HEK293 (cell line): ENCODE measurements around the gene DCUN1D3.

ENCODE experiments used
- SETDB1 ChIP-seq: IDR thresholded peaks from one replicate; pipeline ENCODE4 v1.6.1; 2017; ENCODE audit warnings: mild to moderate bottlenecking, low read length, moderate library complexity, mixed read lengths; ENCODE audit not compliant: insufficient read length
- ZNF274 ChIP-seq, 2 experiments: fragments of 200-500 bp in 1 of 2; fragments of 450-650 bp in 1 of 2; sonication (Bioruptor generic) in 1 of 2; formaldehyde crosslinking in 1 of 2; IDR thresholded peaks; 2 replicates each; pipeline versions ENCODE4 v1.5.1 to v1.6.1; 2014 to 2016; ENCODE audit warnings: borderline replicate concordance in 1 of 2, inconsistent platforms in 1 of 2, low read length in 1 of 2, missing biosample characterization in 1 of 2, missing genetic modification characterization in 1 of 2
- ZNF610 ChIP-seq: fragments of 450-650 bp; formaldehyde crosslinking; IDR thresholded peaks from 2 replicates; pipeline ENCODE4 v1.5.1; 2016; ENCODE audit warnings: missing biosample characterization, missing genetic modification characterization, borderline replicate concordance
- ZNF830 ChIP-seq: fragments of 450-650 bp; IDR thresholded peaks from 2 replicates; pipeline ENCODE4 v1.5.0; 2018; ENCODE audit warnings: missing biosample characterization, missing genetic modification characterization, low read depth, mild to moderate bottlenecking, moderate library complexity
- TF ChIP-seq, protein P1 (sequence below): fragments of 450-650 bp; formaldehyde crosslinking; IDR thresholded peaks from 2 replicates; pipeline ENCODE4 v1.5.1; 2017; ENCODE audit warnings: missing biosample characterization, missing genetic modification characterization
- TF ChIP-seq, protein P2 (sequence below): fragments of 450-650 bp; formaldehyde crosslinking; IDR thresholded peaks from 2 replicates; pipeline ENCODE4 v1.5.1; 2016; ENCODE audit warnings: missing biosample characterization, missing genetic modification characterization
- TF ChIP-seq, protein P3 (sequence below): fragments of 450-650 bp; formaldehyde crosslinking; IDR thresholded peaks from 2 replicates; pipeline ENCODE4 v1.5.1; 2016; ENCODE audit warnings: missing biosample characterization, missing genetic modification characterization, borderline replicate concordance

DNA sequence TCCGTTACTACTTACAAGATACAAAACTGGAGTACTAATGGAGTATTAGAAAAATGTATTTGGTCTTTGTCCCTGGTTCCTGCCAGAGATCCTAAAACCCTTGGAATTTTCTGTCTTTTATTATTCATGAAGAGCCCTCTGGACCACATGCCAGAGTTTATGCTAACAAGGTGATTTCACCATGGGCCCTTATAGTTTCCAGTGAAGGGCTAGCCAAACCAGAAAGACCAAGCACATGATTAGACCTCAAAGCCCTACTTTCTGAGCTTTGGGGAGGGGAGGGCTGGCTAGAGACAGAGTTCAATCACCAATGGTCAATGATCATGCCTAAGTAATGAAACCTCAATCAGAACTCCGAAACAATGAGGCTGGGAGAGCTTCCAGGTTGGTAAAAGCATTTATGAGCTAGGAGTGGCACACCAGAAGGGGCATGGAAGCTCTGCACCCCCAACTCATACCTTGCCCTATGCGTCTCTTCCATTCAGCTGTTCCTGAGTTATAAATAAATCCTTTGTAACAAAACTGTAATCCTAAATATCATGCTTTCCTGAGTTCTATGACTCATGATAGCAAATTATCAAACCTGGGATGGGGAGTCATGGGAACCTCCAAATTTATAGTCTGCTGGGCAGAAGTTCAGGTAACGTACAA lies 10.4 kb downstream of the DCUN1D3 start:
- TF ChIP-seq SETDB1 (no peak), ZNF610 (no peak), ZNF274 (IDR thresholded peaks at IDR 0.05; ENCODE audit: low read length) (no peak), ZNF274 (tag by site-specific recombination; IDR thresholded peaks at IDR 0.05; ENCODE audit: borderline replicate concordance) (no peak), ZNF830 (no peak)
- TF ChIP-seq, protein P1, sequence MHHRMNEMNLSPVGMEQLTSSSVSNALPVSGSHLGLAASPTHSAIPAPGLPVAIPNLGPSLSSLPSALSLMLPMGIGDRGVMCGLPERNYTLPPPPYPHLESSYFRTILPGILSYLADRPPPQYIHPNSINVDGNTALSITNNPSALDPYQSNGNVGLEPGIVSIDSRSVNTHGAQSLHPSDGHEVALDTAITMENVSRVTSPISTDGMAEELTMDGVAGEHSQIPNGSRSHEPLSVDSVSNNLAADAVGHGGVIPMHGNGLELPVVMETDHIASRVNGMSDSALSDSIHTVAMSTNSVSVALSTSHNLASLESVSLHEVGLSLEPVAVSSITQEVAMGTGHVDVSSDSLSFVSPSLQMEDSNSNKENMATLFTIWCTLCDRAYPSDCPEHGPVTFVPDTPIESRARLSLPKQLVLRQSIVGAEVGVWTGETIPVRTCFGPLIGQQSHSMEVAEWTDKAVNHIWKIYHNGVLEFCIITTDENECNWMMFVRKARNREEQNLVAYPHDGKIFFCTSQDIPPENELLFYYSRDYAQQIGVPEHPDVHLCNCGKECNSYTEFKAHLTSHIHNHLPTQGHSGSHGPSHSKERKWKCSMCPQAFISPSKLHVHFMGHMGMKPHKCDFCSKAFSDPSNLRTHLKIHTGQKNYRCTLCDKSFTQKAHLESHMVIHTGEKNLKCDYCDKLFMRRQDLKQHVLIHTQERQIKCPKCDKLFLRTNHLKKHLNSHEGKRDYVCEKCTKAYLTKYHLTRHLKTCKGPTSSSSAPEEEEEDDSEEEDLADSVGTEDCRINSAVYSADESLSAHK (tag by site-specific recombination), result no peak
- TF ChIP-seq, protein P2, sequence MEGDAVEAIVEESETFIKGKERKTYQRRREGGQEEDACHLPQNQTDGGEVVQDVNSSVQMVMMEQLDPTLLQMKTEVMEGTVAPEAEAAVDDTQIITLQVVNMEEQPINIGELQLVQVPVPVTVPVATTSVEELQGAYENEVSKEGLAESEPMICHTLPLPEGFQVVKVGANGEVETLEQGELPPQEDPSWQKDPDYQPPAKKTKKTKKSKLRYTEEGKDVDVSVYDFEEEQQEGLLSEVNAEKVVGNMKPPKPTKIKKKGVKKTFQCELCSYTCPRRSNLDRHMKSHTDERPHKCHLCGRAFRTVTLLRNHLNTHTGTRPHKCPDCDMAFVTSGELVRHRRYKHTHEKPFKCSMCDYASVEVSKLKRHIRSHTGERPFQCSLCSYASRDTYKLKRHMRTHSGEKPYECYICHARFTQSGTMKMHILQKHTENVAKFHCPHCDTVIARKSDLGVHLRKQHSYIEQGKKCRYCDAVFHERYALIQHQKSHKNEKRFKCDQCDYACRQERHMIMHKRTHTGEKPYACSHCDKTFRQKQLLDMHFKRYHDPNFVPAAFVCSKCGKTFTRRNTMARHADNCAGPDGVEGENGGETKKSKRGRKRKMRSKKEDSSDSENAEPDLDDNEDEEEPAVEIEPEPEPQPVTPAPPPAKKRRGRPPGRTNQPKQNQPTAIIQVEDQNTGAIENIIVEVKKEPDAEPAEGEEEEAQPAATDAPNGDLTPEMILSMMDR (tag by site-specific recombination), result no peak
- TF ChIP-seq, protein P3, sequence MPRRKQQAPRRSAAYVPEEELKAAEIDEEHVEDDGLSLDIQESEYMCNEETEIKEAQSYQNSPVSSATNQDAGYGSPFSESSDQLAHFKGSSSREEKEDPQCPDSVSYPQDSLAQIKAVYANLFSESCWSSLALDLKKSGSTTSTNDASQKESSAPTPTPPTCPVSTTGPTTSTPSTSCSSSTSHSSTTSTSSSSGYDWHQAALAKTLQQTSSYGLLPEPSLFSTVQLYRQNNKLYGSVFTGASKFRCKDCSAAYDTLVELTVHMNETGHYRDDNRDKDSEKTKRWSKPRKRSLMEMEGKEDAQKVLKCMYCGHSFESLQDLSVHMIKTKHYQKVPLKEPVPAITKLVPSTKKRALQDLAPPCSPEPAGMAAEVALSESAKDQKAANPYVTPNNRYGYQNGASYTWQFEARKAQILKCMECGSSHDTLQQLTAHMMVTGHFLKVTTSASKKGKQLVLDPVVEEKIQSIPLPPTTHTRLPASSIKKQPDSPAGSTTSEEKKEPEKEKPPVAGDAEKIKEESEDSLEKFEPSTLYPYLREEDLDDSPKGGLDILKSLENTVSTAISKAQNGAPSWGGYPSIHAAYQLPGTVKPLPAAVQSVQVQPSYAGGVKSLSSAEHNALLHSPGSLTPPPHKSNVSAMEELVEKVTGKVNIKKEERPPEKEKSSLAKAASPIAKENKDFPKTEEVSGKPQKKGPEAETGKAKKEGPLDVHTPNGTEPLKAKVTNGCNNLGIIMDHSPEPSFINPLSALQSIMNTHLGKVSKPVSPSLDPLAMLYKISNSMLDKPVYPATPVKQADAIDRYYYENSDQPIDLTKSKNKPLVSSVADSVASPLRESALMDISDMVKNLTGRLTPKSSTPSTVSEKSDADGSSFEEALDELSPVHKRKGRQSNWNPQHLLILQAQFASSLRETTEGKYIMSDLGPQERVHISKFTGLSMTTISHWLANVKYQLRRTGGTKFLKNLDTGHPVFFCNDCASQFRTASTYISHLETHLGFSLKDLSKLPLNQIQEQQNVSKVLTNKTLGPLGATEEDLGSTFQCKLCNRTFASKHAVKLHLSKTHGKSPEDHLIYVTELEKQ (tag by site-specific recombination), result no peak
